ENCODE data around the gene C12orf42.

The C12orf42 gene

DNA sequence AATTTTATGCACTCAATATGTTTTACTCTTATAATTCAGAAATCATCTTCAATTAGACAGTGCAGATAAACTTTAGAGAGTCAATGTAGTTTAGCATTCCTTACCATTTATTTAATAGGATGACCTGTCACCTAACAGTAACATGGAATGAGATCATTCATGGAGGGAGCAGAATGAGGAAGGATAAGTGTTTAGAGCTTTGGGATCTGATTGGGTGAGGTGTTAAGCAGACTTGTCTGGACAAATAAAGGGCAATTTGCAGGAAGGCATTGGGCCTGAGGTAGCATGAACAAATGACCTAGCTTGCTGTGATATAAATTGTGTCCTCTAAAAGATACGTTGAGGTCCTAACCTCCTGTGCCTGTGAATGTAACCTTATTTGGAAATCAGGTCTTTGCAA, 187.4 kb downstream of the C12orf42 start:
- in situ Hi-C loops (cut with MboI; ENCODE audit: low pct_unique_long_range_greater_than_20kb, low sequenced_read_pairs): no loop called here
- no peak for DNase-seq

DNA sequence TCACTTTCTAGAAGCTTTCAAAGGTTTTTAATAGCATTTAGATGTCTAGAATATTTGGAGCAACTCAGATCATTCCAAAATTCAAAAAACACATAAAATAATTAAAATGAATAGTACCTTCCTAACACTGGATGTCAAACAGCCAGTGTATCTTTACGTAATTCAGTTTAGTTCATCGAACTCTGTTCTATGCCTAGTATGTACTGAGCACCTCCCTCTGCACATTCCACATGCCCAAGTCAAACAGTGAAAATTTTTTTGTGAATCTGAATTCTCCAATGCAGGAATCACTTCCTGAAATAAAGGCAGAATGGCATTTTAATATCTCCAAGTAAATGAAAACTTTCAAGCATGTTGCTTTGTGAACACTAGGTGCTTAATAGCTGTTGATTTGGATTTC, 192.3 kb downstream of the C12orf42 start:
- no peak for DNase-seq
- in situ Hi-C loops (cut with MboI; ENCODE audit: low pct_unique_long_range_greater_than_20kb, low sequenced_read_pairs): no loop called here

DNA sequence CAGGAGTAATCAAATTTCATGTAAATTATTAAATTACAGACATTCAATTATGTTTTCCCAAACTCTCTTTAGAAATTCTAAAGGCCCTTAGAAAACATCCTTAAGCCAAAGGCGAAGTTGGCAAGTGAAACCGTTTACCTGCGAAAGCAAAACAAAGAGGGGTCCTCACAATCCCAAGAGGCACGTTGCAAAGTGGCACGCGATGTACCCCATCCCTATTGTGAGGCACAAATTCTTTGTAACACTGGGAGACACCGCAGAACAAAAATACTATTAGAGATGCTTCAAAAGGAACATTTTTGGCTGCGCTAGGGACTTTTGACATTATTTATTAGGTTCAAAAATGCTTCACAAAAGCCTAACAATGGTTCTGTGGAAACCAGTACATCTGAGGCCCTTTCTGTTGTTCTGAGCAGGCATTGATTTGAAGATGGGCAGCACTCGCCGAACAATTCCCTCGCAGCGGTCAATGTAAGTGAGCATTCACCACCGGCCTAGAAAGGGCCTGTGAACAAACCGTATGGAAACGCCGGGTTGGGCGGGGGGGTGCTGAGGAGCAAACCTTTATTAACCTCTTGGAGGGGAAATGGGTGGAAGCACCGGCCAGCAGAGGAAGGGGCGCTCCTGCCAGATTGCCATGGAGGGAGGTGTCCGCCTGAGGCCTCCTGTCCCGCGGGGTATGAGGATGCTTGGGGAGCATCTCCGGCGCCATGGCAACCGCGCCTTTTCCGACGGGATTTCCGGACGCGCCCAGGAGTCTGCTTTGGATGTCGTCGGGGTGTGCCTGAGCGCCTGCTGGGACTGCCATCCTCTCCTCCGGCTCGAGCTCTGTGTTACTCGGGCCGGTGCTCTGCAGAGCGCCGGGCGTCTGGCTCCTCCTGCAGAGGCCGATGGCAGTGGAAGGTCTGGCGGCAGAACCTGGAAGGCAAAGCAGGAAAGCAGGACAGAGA, 193.9 kb downstream of the C12orf42 start:
- no peak for DNase-seq
- in situ Hi-C loops (cut with MboI; ENCODE audit: low pct_unique_long_range_greater_than_20kb, low sequenced_read_pairs): no loop called here

DNA sequence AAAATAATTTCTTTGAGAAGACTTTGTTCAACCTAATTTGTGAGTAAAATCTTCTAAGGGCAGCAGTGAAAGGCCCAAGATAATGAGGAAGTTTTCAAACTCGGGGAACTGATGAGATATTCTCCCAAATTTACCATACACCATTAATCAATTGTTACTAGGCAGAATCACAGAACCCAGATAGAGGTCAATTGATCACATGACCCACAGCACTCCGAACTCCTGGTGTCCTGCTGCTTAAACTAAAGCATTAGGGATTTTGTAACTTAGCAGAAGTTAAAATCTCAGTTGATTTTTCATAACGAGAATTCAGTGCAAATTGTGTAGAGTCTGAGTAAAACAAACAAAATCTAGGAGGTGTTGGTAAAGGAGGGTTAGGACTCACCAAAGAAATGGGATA, 207.8 kb downstream of the C12orf42 start:
- in situ Hi-C loops (cut with MboI; ENCODE audit: low pct_unique_long_range_greater_than_20kb, low sequenced_read_pairs): no loop called here
- DNase-seq: no peak

DNA sequence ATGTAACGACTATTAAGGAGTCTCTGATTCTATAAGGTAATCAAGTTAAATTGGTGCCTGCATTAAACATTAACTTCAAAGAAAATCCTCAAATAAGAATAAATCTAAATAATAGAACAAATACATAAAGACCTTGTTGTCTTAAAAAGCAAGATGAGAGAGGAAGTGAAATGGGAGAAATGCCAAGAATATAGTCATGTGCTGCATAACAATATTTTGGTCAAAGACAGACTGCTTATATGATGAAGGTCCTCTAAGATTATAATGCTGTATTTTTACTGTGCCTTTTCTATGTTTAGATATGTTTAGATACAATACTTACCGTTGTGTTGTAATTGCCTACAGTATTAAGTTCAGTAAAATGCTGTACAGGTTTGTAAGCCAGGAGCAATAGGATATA, 213.6 kb downstream of the C12orf42 start:
- in situ Hi-C loops (cut with MboI; ENCODE audit: low pct_unique_long_range_greater_than_20kb, low sequenced_read_pairs): no loop called here
- no peak for DNase-seq

DNA sequence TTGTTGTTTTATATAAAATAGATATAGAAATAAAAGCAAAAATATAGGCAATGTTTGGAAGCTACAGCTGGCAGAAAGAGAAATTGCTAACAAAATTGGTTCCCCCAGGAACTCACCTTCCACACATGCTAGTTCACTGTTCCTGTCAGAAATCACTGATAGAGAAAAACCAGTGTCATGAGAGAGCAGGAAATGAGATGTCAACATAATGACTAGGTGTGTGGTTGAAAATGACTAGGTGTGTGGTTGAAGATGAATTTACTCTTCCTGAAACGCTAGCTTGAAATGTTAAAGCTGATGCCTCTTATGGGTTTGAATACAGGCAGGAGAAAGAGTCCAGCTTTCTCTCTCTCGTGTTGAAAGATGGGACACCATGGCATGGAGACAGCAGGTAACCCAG, 216.3 kb downstream of the C12orf42 start:
- no peak for DNase-seq
- in situ Hi-C loops (cut with MboI; ENCODE audit: low pct_unique_long_range_greater_than_20kb, low sequenced_read_pairs): no loop called here

DNA sequence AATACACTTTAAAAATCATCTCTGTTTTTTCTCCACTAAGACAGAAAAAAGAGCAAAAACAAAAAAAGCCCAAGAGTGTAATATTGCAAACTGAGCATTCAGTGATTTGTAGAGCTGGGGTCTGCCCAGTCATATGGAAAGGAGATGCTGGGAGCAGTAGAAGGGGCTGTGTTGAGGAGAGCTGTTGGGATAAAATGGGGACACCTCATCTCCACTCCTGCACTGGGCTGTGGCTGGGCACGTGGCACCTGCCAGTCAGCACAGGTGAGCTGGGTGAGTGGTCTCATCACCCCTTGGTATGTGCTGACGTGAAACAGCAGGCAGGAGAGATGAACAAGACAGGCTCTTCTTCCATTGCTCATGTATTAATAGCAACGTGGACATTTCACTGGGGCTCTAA, 217.4 kb downstream of the C12orf42 start:
- in situ Hi-C loops (cut with MboI; ENCODE audit: low pct_unique_long_range_greater_than_20kb, low sequenced_read_pairs): no loop called here
- no peak for DNase-seq

DNA sequence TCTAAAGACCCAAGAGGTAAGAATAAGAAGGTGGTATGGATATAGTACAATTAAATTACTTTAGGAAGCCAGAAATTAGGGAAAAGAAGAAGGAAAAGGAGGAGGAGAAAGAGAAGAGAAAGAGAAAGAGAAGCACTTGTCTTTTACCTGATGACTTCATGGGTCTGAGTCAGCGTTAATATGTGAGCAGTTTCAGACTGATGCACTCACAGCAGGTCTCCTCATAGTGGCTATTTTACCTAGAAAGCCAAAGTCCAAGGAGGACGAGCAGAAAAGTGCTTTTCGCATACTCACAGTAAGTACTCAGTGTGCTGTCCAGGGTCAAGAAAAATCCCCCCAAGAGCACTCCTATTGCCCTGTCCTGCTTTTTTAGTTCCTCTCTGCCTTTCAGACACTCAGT, 222.1 kb downstream of the C12orf42 start:
- no peak for DNase-seq
- in situ Hi-C loops (cut with MboI; ENCODE audit: low pct_unique_long_range_greater_than_20kb, low sequenced_read_pairs): no loop called here

DNA sequence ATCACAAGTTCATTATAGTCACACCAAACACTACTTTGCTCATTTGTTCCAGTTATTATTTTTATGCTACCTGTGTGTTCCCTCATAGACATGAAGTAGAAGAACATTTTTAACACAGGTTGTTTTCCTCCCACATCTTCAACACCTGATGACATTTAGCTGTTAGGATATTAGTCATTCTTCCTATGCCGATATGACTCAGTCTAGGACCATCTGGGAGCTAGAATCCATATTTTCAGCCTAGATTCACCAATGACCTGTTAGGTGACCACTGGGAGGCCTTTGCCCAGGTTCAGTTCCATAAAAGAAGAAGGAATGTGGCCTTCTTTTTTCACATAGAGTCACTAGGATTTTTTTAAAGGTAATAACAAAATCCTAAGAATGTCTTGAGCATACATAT, 222.8 kb downstream of the C12orf42 start:
- DNase-seq: no peak
- in situ Hi-C loops (cut with MboI; ENCODE audit: low pct_unique_long_range_greater_than_20kb, low sequenced_read_pairs): no loop called here

DNA sequence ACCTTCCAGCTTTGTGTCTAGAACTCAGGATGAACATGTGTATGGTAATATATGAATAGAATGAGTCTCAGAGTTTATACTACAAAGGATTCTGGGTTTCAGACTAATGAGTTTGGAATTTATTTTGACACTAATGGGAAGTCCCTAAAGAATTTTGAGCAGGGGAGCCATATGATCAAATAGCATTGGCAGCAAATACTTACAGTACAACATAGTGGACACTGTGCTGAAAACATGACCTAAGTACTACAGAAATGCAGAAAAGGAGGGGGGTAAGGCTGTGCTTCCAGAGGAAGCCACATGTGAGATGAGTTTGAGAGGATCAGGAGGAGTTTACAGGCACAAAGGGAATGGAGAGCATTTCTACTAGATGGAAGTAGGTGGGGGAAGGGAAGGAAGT, 225.8 kb downstream of the C12orf42 start:
- DNase-seq: no peak
- in situ Hi-C loops (cut with MboI; ENCODE audit: low pct_unique_long_range_greater_than_20kb, low sequenced_read_pairs): no loop called here

DNA sequence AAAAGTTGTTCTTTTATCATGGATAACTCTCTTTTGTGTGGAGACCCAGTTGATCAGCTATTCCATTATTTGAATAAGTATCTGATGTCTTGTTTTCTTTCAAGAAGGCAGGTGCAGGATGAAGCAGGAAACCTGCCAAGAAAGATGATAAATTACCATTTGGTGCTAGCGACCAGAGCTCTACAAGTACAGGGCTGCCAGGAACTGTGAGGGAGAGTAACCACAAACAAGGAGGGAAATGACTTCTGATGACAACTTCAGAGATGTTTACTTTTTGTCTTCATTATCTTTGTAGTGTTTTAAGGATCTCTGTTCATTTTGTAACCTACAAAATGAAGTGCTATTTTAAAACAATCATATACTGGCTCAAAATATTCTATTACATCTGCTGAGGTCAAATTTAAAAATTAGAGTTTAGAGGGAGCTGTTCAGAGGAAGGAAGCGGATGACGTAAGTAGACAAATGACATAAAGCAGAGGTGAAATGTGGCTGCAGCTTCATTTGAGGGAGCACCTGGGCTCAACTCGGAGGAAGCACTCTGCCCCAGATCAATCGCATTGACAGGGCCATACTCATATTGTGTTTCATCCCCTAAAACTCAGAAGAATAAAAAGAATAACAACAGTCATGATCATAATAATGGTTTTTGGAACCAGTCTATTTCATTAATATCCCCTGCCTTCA, 226.8 kb downstream of the C12orf42 start:
- in situ Hi-C loops (cut with MboI; ENCODE audit: low pct_unique_long_range_greater_than_20kb, low sequenced_read_pairs): no loop called here
- DNase-seq: no peak

DNA sequence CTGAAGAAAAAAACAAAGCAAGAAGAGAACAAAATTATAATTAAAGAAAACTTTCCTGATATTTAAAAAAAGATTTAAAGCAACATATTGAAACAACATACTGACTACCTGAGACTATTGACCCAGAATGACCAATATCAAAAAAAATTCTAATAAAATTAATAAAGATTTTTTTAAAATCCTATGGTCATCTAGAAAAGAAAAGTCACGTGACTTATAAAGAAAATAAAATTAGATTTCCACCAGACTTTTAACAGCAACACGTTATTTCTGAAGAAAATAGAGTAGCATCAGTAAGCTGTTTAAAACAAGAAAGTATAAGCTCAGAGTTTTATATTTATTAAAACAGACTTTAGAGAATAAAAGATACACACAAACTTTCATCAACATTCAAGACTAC, 238.0 kb downstream of the C12orf42 start:
- DNase-seq: no peak
- in situ Hi-C loops (cut with MboI; ENCODE audit: low pct_unique_long_range_greater_than_20kb, low sequenced_read_pairs): no loop called here
